ENCODE results near the gene FAAP100.

Gene FAAP100

GRCh38 chr17:81580481-81580880, 28.3 kb upstream of the FAAP100 start:
- TF ChIP-seq SIN3A (IDR thresholded peaks at IDR 0.05; ENCODE audit: borderline replicate concordance, insufficient read depth, low read length): no peak
- no peak for TF ChIP-seq TAF1 (IDR thresholded peaks at IDR 0.05; ENCODE audit: borderline replicate concordance, insufficient read depth, low read length)
- TF ChIP-seq FOXP2 (optimal IDR thresholded peaks at IDR 0.05; ENCODE audit: borderline replicate concordance, extremely low read depth, extremely low read length, insufficient read depth): no peak
- TF ChIP-seq POLR2AphosphoS5 (IDR thresholded peaks at IDR 0.05; ENCODE audit: low read depth, low read length): no peak
- TF ChIP-seq, protein P1, sequence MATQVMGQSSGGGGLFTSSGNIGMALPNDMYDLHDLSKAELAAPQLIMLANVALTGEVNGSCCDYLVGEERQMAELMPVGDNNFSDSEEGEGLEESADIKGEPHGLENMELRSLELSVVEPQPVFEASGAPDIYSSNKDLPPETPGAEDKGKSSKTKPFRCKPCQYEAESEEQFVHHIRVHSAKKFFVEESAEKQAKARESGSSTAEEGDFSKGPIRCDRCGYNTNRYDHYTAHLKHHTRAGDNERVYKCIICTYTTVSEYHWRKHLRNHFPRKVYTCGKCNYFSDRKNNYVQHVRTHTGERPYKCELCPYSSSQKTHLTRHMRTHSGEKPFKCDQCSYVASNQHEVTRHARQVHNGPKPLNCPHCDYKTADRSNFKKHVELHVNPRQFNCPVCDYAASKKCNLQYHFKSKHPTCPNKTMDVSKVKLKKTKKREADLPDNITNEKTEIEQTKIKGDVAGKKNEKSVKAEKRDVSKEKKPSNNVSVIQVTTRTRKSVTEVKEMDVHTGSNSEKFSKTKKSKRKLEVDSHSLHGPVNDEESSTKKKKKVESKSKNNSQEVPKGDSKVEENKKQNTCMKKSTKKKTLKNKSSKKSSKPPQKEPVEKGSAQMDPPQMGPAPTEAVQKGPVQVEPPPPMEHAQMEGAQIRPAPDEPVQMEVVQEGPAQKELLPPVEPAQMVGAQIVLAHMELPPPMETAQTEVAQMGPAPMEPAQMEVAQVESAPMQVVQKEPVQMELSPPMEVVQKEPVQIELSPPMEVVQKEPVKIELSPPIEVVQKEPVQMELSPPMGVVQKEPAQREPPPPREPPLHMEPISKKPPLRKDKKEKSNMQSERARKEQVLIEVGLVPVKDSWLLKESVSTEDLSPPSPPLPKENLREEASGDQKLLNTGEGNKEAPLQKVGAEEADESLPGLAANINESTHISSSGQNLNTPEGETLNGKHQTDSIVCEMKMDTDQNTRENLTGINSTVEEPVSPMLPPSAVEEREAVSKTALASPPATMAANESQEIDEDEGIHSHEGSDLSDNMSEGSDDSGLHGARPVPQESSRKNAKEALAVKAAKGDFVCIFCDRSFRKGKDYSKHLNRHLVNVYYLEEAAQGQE (IDR thresholded peaks at IDR 0.05; ENCODE audit: insufficient read depth in 1 of 2, low read depth in 2 of 2, low read length in 2 of 2): no peak

- TF ChIP-seq POLR2AphosphoS5 (IDR thresholded peaks at IDR 0.05; ENCODE audit: low read depth, low read length): no peak
- TF ChIP-seq, protein P1 (IDR thresholded peaks at IDR 0.05; ENCODE audit: insufficient read depth in 1 of 2, low read depth in 2 of 2, low read length in 2 of 2): no peak
- TF ChIP-seq TAF1 (IDR thresholded peaks at IDR 0.05; ENCODE audit: borderline replicate concordance, insufficient read depth, low read length): no peak
- no peak for TF ChIP-seq SIN3A (IDR thresholded peaks at IDR 0.05; ENCODE audit: borderline replicate concordance, insufficient read depth, low read length)
- TF ChIP-seq FOXP2 (optimal IDR thresholded peaks at IDR 0.05; ENCODE audit: borderline replicate concordance, extremely low read depth, extremely low read length, insufficient read depth): no peak
Measured at GRCh38 chr17:81579821-81580321, 27.7 kb upstream of the FAAP100 start.

DNA sequence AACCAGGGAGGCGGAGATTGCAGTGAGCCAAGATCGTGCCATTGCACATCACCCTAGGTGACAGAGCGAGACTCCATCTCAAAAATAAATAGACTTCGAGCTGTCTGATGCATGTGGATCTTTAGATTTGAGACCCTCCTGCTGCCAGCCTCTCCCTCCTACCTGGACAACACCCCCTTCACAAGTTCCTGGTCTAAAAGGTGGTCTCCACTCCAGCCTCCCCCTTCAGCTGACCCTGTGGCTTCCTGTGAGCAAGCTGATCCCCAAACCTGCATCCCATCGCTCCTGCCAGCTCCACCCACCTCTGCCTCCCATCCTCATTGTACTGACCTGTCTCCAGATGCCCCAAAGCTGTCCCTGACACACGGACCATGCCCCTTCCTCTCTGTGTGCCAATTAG, 27.1 kb upstream of the FAAP100 start:
- TF ChIP-seq SIN3A (IDR thresholded peaks at IDR 0.05; ENCODE audit: borderline replicate concordance, insufficient read depth, low read length): no peak
- TF ChIP-seq TAF1 (IDR thresholded peaks at IDR 0.05; ENCODE audit: borderline replicate concordance, insufficient read depth, low read length): no peak
- TF ChIP-seq, protein P1 (IDR thresholded peaks at IDR 0.05; ENCODE audit: insufficient read depth in 1 of 2, low read depth in 2 of 2, low read length in 2 of 2): no peak
- TF ChIP-seq POLR2AphosphoS5 (IDR thresholded peaks at IDR 0.05; ENCODE audit: low read depth, low read length): no peak
- TF ChIP-seq FOXP2 (optimal IDR thresholded peaks at IDR 0.05; ENCODE audit: borderline replicate concordance, extremely low read depth, extremely low read length, insufficient read depth): no peak

GRCh38 chr17:81578561-81579225, 26.5 kb upstream of the FAAP100 start:
- TF ChIP-seq TAF1 (IDR thresholded peaks at IDR 0.05; ENCODE audit: borderline replicate concordance, insufficient read depth, low read length) (no peak), SIN3A (IDR thresholded peaks at IDR 0.05; ENCODE audit: borderline replicate concordance, insufficient read depth, low read length) (no peak), POLR2AphosphoS5 (IDR thresholded peaks at IDR 0.05; ENCODE audit: low read depth, low read length) (no peak), FOXP2 (optimal IDR thresholded peaks at IDR 0.05; ENCODE audit: borderline replicate concordance, extremely low read depth, extremely low read length, insufficient read depth) (no peak)
- TF ChIP-seq, protein P1 (IDR thresholded peaks at IDR 0.05; ENCODE audit: insufficient read depth in 1 of 2, low read depth in 2 of 2, low read length in 2 of 2): no peak
